DND-41 (cell line): ENCODE data around the gene POU4F3.

Experiments
- ATAC-seq: fragments of 200-7000 bp; cut with Tn5 transposase; 3 replicates; pipeline ENCODE4 v1.9.1; 2021; ENCODE audit warnings: low read depth; ENCODE audit not compliant: insufficient read depth
- DNase-seq: peaks from one replicate; pipeline ENCODE4 v3.0.0-alpha.2; 2020
- H2AFZ ChIP-seq: 2 replicates; pipeline ENCODE4 v1.6.0; 2012; ENCODE audit warnings: low read depth, low read length
- H3K27ac ChIP-seq: 2 replicates; pipeline ENCODE4 v1.5.1; 2012; ENCODE audit warnings: low read length, inconsistent platforms
- H3K27me3 ChIP-seq: fragments of 200-600 bp; sonication (generic); 2 replicates; pipeline ENCODE4 v1.6.0; 2012; ENCODE audit warnings: low read length, mild to moderate bottlenecking, inconsistent platforms; ENCODE audit not compliant: insufficient read depth, poor library complexity
- H3K36me3 ChIP-seq: 2 replicates; pipeline ENCODE4 v1.5.1; 2012; ENCODE audit warnings: low read length, inconsistent platforms; ENCODE audit not compliant: insufficient read depth
- H3K4me1 ChIP-seq: 2 replicates; pipeline ENCODE4 v1.5.1; 2012; ENCODE audit warnings: mild to moderate bottlenecking, low read length; ENCODE audit not compliant: insufficient read depth
- H3K4me2 ChIP-seq: 2 replicates; pipeline ENCODE4 v1.6.0; 2012; ENCODE audit warnings: mild to moderate bottlenecking, moderate library complexity, low read length, inconsistent platforms; ENCODE audit not compliant: insufficient read depth
- H3K4me3 ChIP-seq, 2 experiments: fragments of 200-600 bp in 1 of 2; shearing (Covaris generic) in 1 of 2; 2 replicates each; pipeline ENCODE4 v1.5.1; 2012 to 2016; ENCODE audit warnings: inconsistent platforms in 2 of 2, low read length in 2 of 2, mild to moderate bottlenecking in 2 of 2, low read depth in 1 of 2, moderate library complexity in 1 of 2
- H3K79me2 ChIP-seq: 2 replicates; pipeline ENCODE4 v1.6.0; 2012; ENCODE audit warnings: low read length, inconsistent platforms; ENCODE audit not compliant: insufficient read depth
- H3K9ac ChIP-seq: 2 replicates; pipeline ENCODE4 v1.6.0; 2012; ENCODE audit warnings: low read depth, mild to moderate bottlenecking, inconsistent platforms, low read length, moderate library complexity
- H3K9me3 ChIP-seq: 2 replicates; pipeline ENCODE4 v1.5.1; 2012; ENCODE audit warnings: low read length, moderate library complexity, mild to moderate bottlenecking, inconsistent platforms; ENCODE audit not compliant: insufficient read depth, severe bottlenecking
- H4K20me1 ChIP-seq: 2 replicates; pipeline ENCODE4 v1.6.0; 2012; ENCODE audit warnings: low read length; ENCODE audit not compliant: insufficient read depth
- CTCF ChIP-seq: IDR thresholded peaks from 2 replicates; pipeline ENCODE4 v1.5.1; 2012; ENCODE audit warnings: borderline replicate concordance, low read length, moderate library complexity, mild to moderate bottlenecking; ENCODE audit not compliant: poor library complexity, severe bottlenecking; ENCODE audit errors: extremely low read depth
- EZH2 ChIP-seq: IDR thresholded peaks from 3 replicates; pipeline ENCODE4 v1.6.1; 2012; ENCODE audit warnings: borderline replicate concordance, low read depth, mild to moderate bottlenecking, moderate library complexity, low read length, inconsistent platforms; ENCODE audit not compliant: severe bottlenecking

Gene POU4F3

GRCh38 chr5:146345578-146346366, 7.1 kb downstream of the POU4F3 start:
- Histone ChIP-seq H3K9ac (no peak overlapping the region), H3K4me3 (no peak overlapping the region), H2AFZ (no peak overlapping the region), H3K79me2 (no peaks in the 10 kb centered on the region), H3K27ac (no peak overlapping the region), H3K4me1 (no peaks in the 10 kb centered on the region), H3K27me3 (no peaks in the 10 kb centered on the region), H3K4me2 (no peak overlapping the region), H4K20me1 (no peaks in the 10 kb centered on the region), H3K36me3 (no peaks in the 10 kb centered on the region), H3K9me3 (no peaks in the 10 kb centered on the region)
- DNase-seq (no peak), ATAC-seq (no peak)
- TF ChIP-seq CTCF (no peak), EZH2 (no peak)

GRCh38 chr5:146357126-146357525, 18.5 kb downstream of the POU4F3 start:
- Histone ChIP-seq H3K36me3 (no peaks in the 10 kb centered on the region), H2AFZ (no peak overlapping the region), H3K27me3 (peaks cover 2% of the 10 kb centered on the region), H3K9ac (no peak overlapping the region), H3K9me3 (no peaks in the 10 kb centered on the region), H3K4me1 (no peaks in the 10 kb centered on the region), H3K4me2 (no peak overlapping the region), H4K20me1 (no peaks in the 10 kb centered on the region), H3K79me2 (no peaks in the 10 kb centered on the region), H3K27ac (no peak overlapping the region), H3K4me3 (no peak overlapping the region)
- ATAC-seq (no peak), DNase-seq (no peak)
- TF ChIP-seq EZH2 (no peak), CTCF (no peak)

GRCh38 chr5:146359836-146360235, 21.2 kb downstream of the POU4F3 start:
- DNase-seq, result no peak
- TF ChIP-seq EZH2 (no peak), CTCF (no peak)
- Histone ChIP-seq H3K4me3 (no peak overlapping the region), H3K4me2 (no peak overlapping the region), H3K36me3 (no peaks in the 10 kb centered on the region), H3K79me2 (no peaks in the 10 kb centered on the region), H3K27me3 (no peaks in the 10 kb centered on the region), H3K27ac (no peak overlapping the region), H2AFZ (no peak overlapping the region), H3K4me1 (no peaks in the 10 kb centered on the region), H3K9ac (no peak overlapping the region), H4K20me1 (no peaks in the 10 kb centered on the region), H3K9me3 (no peaks in the 10 kb centered on the region)
- no peak for ATAC-seq
